ENCODE data around the gene SLC9B2.

The SLC9B2 gene

GRCh38 chr4:103104886-103105285 lies 28.3 kb upstream of the SLC9B2 start:
- no peaks in the 10 kb centered on the region for H4K20me1 ChIP-seq (ENCODE audit: insufficient read depth, low read length)
- ATAC-seq (ENCODE audit: insufficient read depth, low read depth) = no peak
- H3K27me3 ChIP-seq (ENCODE audit: insufficient read depth, low read length, poor library complexity) = no peaks in the 10 kb centered on the region
- peaks cover 35% of the 10 kb centered on the region for H3K36me3 ChIP-seq (ENCODE audit: insufficient read depth, low read length)
- H3K9ac ChIP-seq (ENCODE audit: low read depth, low read length) = no peak overlapping the region
- DNase-seq = no peak
- no peaks in the 10 kb centered on the region for H3K79me2 ChIP-seq (ENCODE audit: insufficient read depth, low read length)
- no peak overlapping the region for H3K27ac ChIP-seq (ENCODE audit: low read length)
- TF ChIP-seq, protein P1, sequence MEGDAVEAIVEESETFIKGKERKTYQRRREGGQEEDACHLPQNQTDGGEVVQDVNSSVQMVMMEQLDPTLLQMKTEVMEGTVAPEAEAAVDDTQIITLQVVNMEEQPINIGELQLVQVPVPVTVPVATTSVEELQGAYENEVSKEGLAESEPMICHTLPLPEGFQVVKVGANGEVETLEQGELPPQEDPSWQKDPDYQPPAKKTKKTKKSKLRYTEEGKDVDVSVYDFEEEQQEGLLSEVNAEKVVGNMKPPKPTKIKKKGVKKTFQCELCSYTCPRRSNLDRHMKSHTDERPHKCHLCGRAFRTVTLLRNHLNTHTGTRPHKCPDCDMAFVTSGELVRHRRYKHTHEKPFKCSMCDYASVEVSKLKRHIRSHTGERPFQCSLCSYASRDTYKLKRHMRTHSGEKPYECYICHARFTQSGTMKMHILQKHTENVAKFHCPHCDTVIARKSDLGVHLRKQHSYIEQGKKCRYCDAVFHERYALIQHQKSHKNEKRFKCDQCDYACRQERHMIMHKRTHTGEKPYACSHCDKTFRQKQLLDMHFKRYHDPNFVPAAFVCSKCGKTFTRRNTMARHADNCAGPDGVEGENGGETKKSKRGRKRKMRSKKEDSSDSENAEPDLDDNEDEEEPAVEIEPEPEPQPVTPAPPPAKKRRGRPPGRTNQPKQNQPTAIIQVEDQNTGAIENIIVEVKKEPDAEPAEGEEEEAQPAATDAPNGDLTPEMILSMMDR (IDR thresholded peaks at IDR 0.05; ENCODE audit: borderline replicate concordance, extremely low read depth, low read length, poor library complexity, severe bottlenecking) = no peak
- no peak for TF ChIP-seq EZH2 (IDR thresholded peaks at IDR 0.05; ENCODE audit: borderline replicate concordance, low read depth, low read length, severe bottlenecking)
- no peak overlapping the region for H3K4me2 ChIP-seq (ENCODE audit: insufficient read depth, low read length)
- no peaks in the 10 kb centered on the region for H3K9me3 ChIP-seq (ENCODE audit: insufficient read depth, low read length, severe bottlenecking)
- no peak overlapping the region for H2AFZ ChIP-seq (ENCODE audit: low read depth, low read length)
- H3K4me1 ChIP-seq (ENCODE audit: insufficient read depth, low read length) = peaks cover 2% of the 10 kb centered on the region; the same call in 1 of the 2 replicates
- H3K4me3 ChIP-seq (ENCODE audit: low read depth in 1 of 2, low read length in 2 of 2) = no peak overlapping the region

GRCh38 chr4:103100691-103101090 lies 24.1 kb upstream of the SLC9B2 start:
- Histone ChIP-seq H4K20me1 (ENCODE audit: insufficient read depth, low read length) (no peaks in the 10 kb centered on the region), H2AFZ (ENCODE audit: low read depth, low read length) (no peak overlapping the region), H3K4me1 (ENCODE audit: insufficient read depth, low read length) (peaks cover 24% of the 10 kb centered on the region), H3K27me3 (ENCODE audit: insufficient read depth, low read length, poor library complexity) (no peaks in the 10 kb centered on the region), H3K79me2 (ENCODE audit: insufficient read depth, low read length) (peaks cover 22% of the 10 kb centered on the region), H3K4me2 (ENCODE audit: insufficient read depth, low read length) (no peak overlapping the region), H3K27ac (ENCODE audit: low read length) (no peak overlapping the region), H3K9me3 (ENCODE audit: insufficient read depth, low read length, severe bottlenecking) (no peaks in the 10 kb centered on the region), H3K9ac (ENCODE audit: low read depth, low read length) (no peak overlapping the region), H3K36me3 (ENCODE audit: insufficient read depth, low read length) (no peaks in the 10 kb centered on the region), H3K4me3 (ENCODE audit: low read depth in 1 of 2, low read length in 2 of 2) (no peak overlapping the region)
- TF ChIP-seq, protein P1 (IDR thresholded peaks at IDR 0.05; ENCODE audit: borderline replicate concordance, extremely low read depth, low read length, poor library complexity, severe bottlenecking) = no peak
- no peak for TF ChIP-seq EZH2 (IDR thresholded peaks at IDR 0.05; ENCODE audit: borderline replicate concordance, low read depth, low read length, severe bottlenecking)
- ATAC-seq (ENCODE audit: insufficient read depth, low read depth) (no peak), DNase-seq (no peak)

- Histone ChIP-seq H3K4me3 (ENCODE audit: low read depth in 1 of 2, low read length in 2 of 2) (peak within 1 kb of the TSS; percentile 39 to 63; a peak in 3 of 4 replicates), H3K36me3 (ENCODE audit: insufficient read depth, low read length) (no peaks in the 10 kb centered on the region), H3K79me2 (ENCODE audit: insufficient read depth, low read length) (peaks cover 22% of the 10 kb centered on the region), H2AFZ (ENCODE audit: low read depth, low read length) (peak within 1 kb of the TSS; percentile 79), H3K9me3 (ENCODE audit: insufficient read depth, low read length, severe bottlenecking) (no peaks in the 10 kb centered on the region), H3K27ac (ENCODE audit: low read length) (peak within 1 kb of the TSS; percentile 76), H3K4me2 (ENCODE audit: insufficient read depth, low read length) (peak within 1 kb of the TSS; percentile 88), H3K27me3 (ENCODE audit: insufficient read depth, low read length, poor library complexity) (no peaks in the 10 kb centered on the region), H4K20me1 (ENCODE audit: insufficient read depth, low read length) (no peaks in the 10 kb centered on the region), H3K9ac (ENCODE audit: low read depth, low read length) (peak within 1 kb of the TSS; percentile 64), H3K4me1 (ENCODE audit: insufficient read depth, low read length) (peaks cover 24% of the 10 kb centered on the region)
- peak; percentile 58 for DNase-seq
- ATAC-seq (ENCODE audit: insufficient read depth, low read depth) = peak; percentile 96
- TF ChIP-seq EZH2 (IDR thresholded peaks at IDR 0.05; ENCODE audit: borderline replicate concordance, low read depth, low read length, severe bottlenecking) = no peak
- TF ChIP-seq, protein P1 (IDR thresholded peaks at IDR 0.05; ENCODE audit: borderline replicate concordance, extremely low read depth, low read length, poor library complexity, severe bottlenecking) = peak; percentile 91
Measured at GRCh38 chr4:103099691-103100392, 23.3 kb upstream of the SLC9B2 start, which contains the start of gene BDH2. TSS of gene BDH2 (minus strand) at chr4:103099834. CDS start at chr4:103096254, 3,580 bp downstream.

Data from DND-41 (cell line).